SU-DHL-6 (cell line): ENCODE measurements around the gene EIF2S3.

Source experiments
- EZH2phosphoT487 ChIP-seq: fragments of 200-600 bp; sonication (generic), shearing (Covaris generic); conservative IDR thresholded peaks from 2 replicates; pipeline ENCODE4 v1.6.1; 2018; ENCODE audit warnings: mild to moderate bottlenecking, antibody characterized with exemption, low read length, moderate library complexity, mixed read lengths
- TF ChIP-seq, protein P1 (sequence below): fragments of 200-600 bp; sonication (generic); IDR thresholded peaks from one replicate; pipeline ENCODE4 v1.5.1; 2017; ENCODE audit warnings: antibody characterized with exemption, mild to moderate bottlenecking, low read length, moderate library complexity; ENCODE audit not compliant: insufficient read depth, poor library complexity, severe bottlenecking

DNA sequence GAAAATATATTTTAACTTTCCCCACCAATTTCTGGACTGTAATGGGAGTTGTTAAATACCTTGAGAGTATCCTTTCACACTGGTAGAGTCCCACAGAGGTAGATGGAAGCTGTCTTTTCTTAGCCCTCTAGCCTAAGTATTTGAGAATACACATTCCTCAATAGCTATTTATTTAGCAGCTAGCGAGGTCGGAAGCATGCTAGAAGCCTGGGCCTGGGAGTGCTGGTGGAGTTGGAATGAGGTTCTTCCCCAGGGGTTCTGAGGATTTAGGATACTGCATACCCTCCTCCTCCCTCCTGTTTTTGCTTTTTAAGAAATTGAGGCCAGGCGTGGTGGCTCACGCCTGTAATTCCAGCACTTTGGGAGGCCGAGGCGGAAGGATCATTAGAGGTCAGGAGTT is 26.8 kb upstream of the EIF2S3 start:
- TF ChIP-seq, protein P1, sequence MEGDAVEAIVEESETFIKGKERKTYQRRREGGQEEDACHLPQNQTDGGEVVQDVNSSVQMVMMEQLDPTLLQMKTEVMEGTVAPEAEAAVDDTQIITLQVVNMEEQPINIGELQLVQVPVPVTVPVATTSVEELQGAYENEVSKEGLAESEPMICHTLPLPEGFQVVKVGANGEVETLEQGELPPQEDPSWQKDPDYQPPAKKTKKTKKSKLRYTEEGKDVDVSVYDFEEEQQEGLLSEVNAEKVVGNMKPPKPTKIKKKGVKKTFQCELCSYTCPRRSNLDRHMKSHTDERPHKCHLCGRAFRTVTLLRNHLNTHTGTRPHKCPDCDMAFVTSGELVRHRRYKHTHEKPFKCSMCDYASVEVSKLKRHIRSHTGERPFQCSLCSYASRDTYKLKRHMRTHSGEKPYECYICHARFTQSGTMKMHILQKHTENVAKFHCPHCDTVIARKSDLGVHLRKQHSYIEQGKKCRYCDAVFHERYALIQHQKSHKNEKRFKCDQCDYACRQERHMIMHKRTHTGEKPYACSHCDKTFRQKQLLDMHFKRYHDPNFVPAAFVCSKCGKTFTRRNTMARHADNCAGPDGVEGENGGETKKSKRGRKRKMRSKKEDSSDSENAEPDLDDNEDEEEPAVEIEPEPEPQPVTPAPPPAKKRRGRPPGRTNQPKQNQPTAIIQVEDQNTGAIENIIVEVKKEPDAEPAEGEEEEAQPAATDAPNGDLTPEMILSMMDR = no peak
- TF ChIP-seq EZH2phosphoT487 = no peak
